CD4-positive, alpha-beta memory T cell (primary cell): Measurements from ENCODE around the gene CD69. TPM values are rescaled to one million over a fixed set of nuclear protein-coding genes. Genes with fewer than 3 reads are reported as not detected.
A peak's percentile ranks its signal among the peaks of the same experiment; 100 is the strongest.

Experiments used
- CTCF ChIA-PET: fragments of 350-600 bp; sonication (Branson Sonifier 250); formaldehyde crosslinking; loops from one replicate; lab custom pipeline; 2021; ENCODE audit warnings: inconsistent platforms; ENCODE audit not compliant: partially characterized antibody; lab: Charles Lee
- POLR2A ChIA-PET: fragments of 350-600 bp; sonication (Branson Sonifier 250); formaldehyde crosslinking; loops from one replicate; lab custom pipeline; 2021; ENCODE audit not compliant: partially characterized antibody; lab: Charles Lee
- DNase-seq, 5 donors: peaks; one replicate each; pipeline versions ENCODE4 v3.0.0 to v3.0.0-alpha.2; 2020 to 2022; ENCODE audit warnings: mixed read lengths in 1 of 5
- H3K27ac ChIP-seq: one replicate; pipeline ENCODE4 v1.7.0; 2013; ENCODE audit warnings: low read depth, low read length
- H3K27me3 ChIP-seq: 2 replicates; pipeline ENCODE4 v1.7.0; 2013; ENCODE audit warnings: mild to moderate bottlenecking, low read length, moderate library complexity; ENCODE audit not compliant: insufficient read depth
- H3K36me3 ChIP-seq: 2 replicates; pipeline ENCODE4 v1.7.0; 2013; ENCODE audit warnings: mild to moderate bottlenecking, low read length, moderate library complexity; ENCODE audit not compliant: insufficient read depth
- H3K4me1 ChIP-seq: 2 replicates; pipeline ENCODE4 v1.7.0; 2013; ENCODE audit warnings: mild to moderate bottlenecking, low read length, moderate library complexity; ENCODE audit not compliant: insufficient read depth
- H3K4me3 ChIP-seq, 2 donors: one replicate each; pipeline ENCODE4 v1.7.0; 2013; ENCODE audit warnings: low read length in 2 of 2, mild to moderate bottlenecking in 1 of 2
- H3K9me3 ChIP-seq, 2 donors: one replicate each; pipeline ENCODE4 v1.7.0; 2013; ENCODE audit warnings: low read length in 2 of 2, control low read depth in 1 of 2; ENCODE audit not compliant: control insufficient read depth in 1 of 2
- H3K27ac Mint-ChIP-seq, 7 donors: one replicate each; pipeline ENCODE4 v1.8.0; 2020 to 2021; ENCODE audit warnings: mixed read lengths in 7 of 7, mild to moderate bottlenecking in 6 of 7, inconsistent platforms in 3 of 7, moderate library complexity in 3 of 7
- H3K27me3 Mint-ChIP-seq, 2 donors: one replicate each; pipeline ENCODE4 v1.8.0; 2020 to 2021; ENCODE audit warnings: mixed read lengths in 2 of 2
- H3K36me3 Mint-ChIP-seq, 2 donors: one replicate each; pipeline ENCODE4 v1.8.0; 2020 to 2021; ENCODE audit warnings: mixed read lengths in 2 of 2, inconsistent platforms in 1 of 2, mild to moderate bottlenecking in 1 of 2
- H3K4me1 Mint-ChIP-seq, 4 donors: one replicate each; pipeline ENCODE4 v1.8.0; 2020 to 2021; ENCODE audit warnings: mixed read lengths in 4 of 4, mild to moderate bottlenecking in 1 of 4
- H3K4me3 Mint-ChIP-seq, 8 donors: one replicate each; pipeline ENCODE4 v1.8.0; 2020 to 2021; ENCODE audit warnings: mixed read lengths in 8 of 8, mild to moderate bottlenecking in 7 of 8, moderate library complexity in 6 of 8, inconsistent platforms in 3 of 8
- H3K9me3 Mint-ChIP-seq, 8 donors: one replicate each; pipeline ENCODE4 v1.8.0; 2020 to 2021; ENCODE audit warnings: mixed read lengths in 8 of 8, mild to moderate bottlenecking in 5 of 8, inconsistent platforms in 3 of 8, moderate library complexity in 1 of 8
- intact Hi-C: fragments of 100-400 bp; cut with micrococcal nuclease; formaldehyde crosslinking; loops from one replicate; pipeline ENCODE4 v1.15.1; 2023
- polyA plus RNA-seq, 2 donors: library from polyadenylated mRNA; unstranded; fragments of 300-500 nt; fragmentation: Illumina TruSeq; gene quantifications; one replicate each; pipeline ENCODE4 v1.2.3, GENCODE V29; 2021
- total RNA-seq, 2 experiments: library from RNA; stranded (reverse); gene quantifications; one replicate each; pipeline ENCODE4 v1.2.3, GENCODE V29; 2021

The CD69 gene
- total and polyA plus RNA-seq, 4 experiments from 2014 or later: 31.0 to 1,121 (median 90.3) TPM

GRCh38 chr12:9756706-9757105 lies 4.0 kb downstream of the CD69 start:
- POLR2A ChIA-PET: interaction anchor here (1.1 to 15.8 kb wide), 8 partner anchors 14 to 109 kb away, joined by 3 to 422 read pairs (median 78); no protein-coding TSS in a partner anchor
- Mint-ChIP-seq H3K4me1 (peaks cover 35 to 76% (median 49%) of the 10 kb centered on the region in 4 donors), H3K9me3 (peaks cover 0 to 2% (median 0%) of the 10 kb centered on the region in 8 donors), H3K4me3 (peak overlapping the region; percentile 77 to 100 (median 93)), H3K36me3 (peaks cover 45 to 85% of the 10 kb centered on the region in 2 donors), H3K27me3 (no peaks in the 10 kb centered on the region), H3K27ac (peak overlapping the region; percentile 73 to 100 (median 90))
- CTCF ChIA-PET: interaction anchor here (1.2 to 22.5 kb wide), 4 partner anchors 7 to 42 kb away, joined by 3 to 889 read pairs (median 90); no protein-coding TSS in a partner anchor
- DNase-seq: peak in 1 of 5 donors; percentile 19
- peaks cover 59% of the 10 kb centered on the region for H3K4me1 ChIP-seq
- intact Hi-C loops: no loop called here
- peak overlapping the region in 1 of 2 donors; percentile 29 for H3K4me3 ChIP-seq
- no peaks in the 10 kb centered on the region for H3K9me3 ChIP-seq
- no peaks in the 10 kb centered on the region for H3K27me3 ChIP-seq
- H3K27ac ChIP-seq: peak overlapping the region; percentile 48
- H3K36me3 ChIP-seq: peaks cover 35% of the 10 kb centered on the region

- H3K27ac ChIP-seq: peak overlapping the region; percentile 48
Measured at GRCh38 chr12:9756170-9756569, 4.5 kb downstream of the CD69 start.

GRCh38 chr12:9755567-9755966 lies 5.1 kb downstream of the CD69 start:
- peak overlapping the region; percentile 18 for H3K27ac ChIP-seq
- H3K9me3 ChIP-seq: no peaks in the 10 kb centered on the region
- peaks cover 66% of the 10 kb centered on the region for H3K4me1 ChIP-seq
- H3K36me3 ChIP-seq: peaks cover 35% of the 10 kb centered on the region
- H3K4me3 Mint-ChIP-seq: peak overlapping the region in 7 of 8 donors; percentile 30 to 61 (median 56)
- H3K27me3 Mint-ChIP-seq: no peaks in the 10 kb centered on the region
- intact Hi-C loops: no loop called here
- ChIA-PET CTCF (interaction anchor here (1.1 to 22.5 kb wide), 5 partner anchors 13 to 59 kb away, joined by 3 to 889 read pairs (median 22); no protein-coding TSS in a partner anchor), POLR2A (interaction anchor here (1.2 to 15.8 kb wide), 6 partner anchors 13 to 113 kb away, joined by 3 to 422 read pairs (median 80); partner anchors contain the start of gene CLEC2B)
- H3K4me1 Mint-ChIP-seq: peaks cover 38 to 74% (median 52%) of the 10 kb centered on the region in 4 donors
- no peak for DNase-seq
- no peak overlapping the region for H3K4me3 ChIP-seq
- H3K27ac Mint-ChIP-seq: peak overlapping the region; percentile 17 to 98 (median 59)
- peaks cover 47 to 81% of the 10 kb centered on the region in 2 donors for H3K36me3 Mint-ChIP-seq
- H3K27me3 ChIP-seq: no peaks in the 10 kb centered on the region
- H3K9me3 Mint-ChIP-seq: peaks cover 0 to 3% (median 0%) of the 10 kb centered on the region in 8 donors

More at GRCh38 chr12:9756170-9756569, 4.5 kb downstream of the CD69 start:
- ChIA-PET POLR2A (interaction anchor here (1.2 to 15.8 kb wide), 6 partner anchors 13 to 108 kb away, joined by 3 to 422 read pairs (median 80); no protein-coding TSS in a partner anchor), CTCF (interaction anchor here (1.2 to 22.5 kb wide), 4 partner anchors 13 to 58 kb away, joined by 3 to 889 read pairs (median 60); no protein-coding TSS in a partner anchor)
- peak overlapping the region; percentile 73 to 100 (median 90) for H3K27ac Mint-ChIP-seq
- H3K4me3 Mint-ChIP-seq: peak overlapping the region; percentile 77 to 100 (median 93)
- peak overlapping the region in 1 of 2 donors; percentile 29 for H3K4me3 ChIP-seq
- peaks cover 62% of the 10 kb centered on the region for H3K4me1 ChIP-seq
- H3K27me3 Mint-ChIP-seq: no peaks in the 10 kb centered on the region
- DNase-seq: no peak
- peaks cover 47 to 87% of the 10 kb centered on the region in 2 donors for H3K36me3 Mint-ChIP-seq
- no peaks in the 10 kb centered on the region for H3K9me3 ChIP-seq
- peaks cover 0 to 3% (median 0%) of the 10 kb centered on the region in 8 donors for H3K9me3 Mint-ChIP-seq
- H3K4me1 Mint-ChIP-seq: peaks cover 36 to 76% (median 49%) of the 10 kb centered on the region in 4 donors
- H3K36me3 ChIP-seq: peaks cover 35% of the 10 kb centered on the region
- no peaks in the 10 kb centered on the region for H3K27me3 ChIP-seq
- intact Hi-C loops: no loop called here

- Mint-ChIP-seq H3K27me3 (no peaks in the 10 kb centered on the region), H3K27ac (peak overlapping the region in 6 of 7 donors; percentile 17 to 98 (median 74)), H3K9me3 (peaks cover 0 to 3% (median 0%) of the 10 kb centered on the region in 8 donors), H3K4me1 (peaks cover 40 to 77% (median 55%) of the 10 kb centered on the region in 4 donors), H3K36me3 (peaks cover 47 to 77% of the 10 kb centered on the region in 2 donors), H3K4me3 (peak overlapping the region in 6 of 8 donors; percentile 30 to 61 (median 50))
- no peak for DNase-seq
- no peak overlapping the region for H3K4me3 ChIP-seq
- intact Hi-C loops: no loop called here
- H3K27me3 ChIP-seq: no peaks in the 10 kb centered on the region
- peak overlapping the region; percentile 18 for H3K27ac ChIP-seq
- ChIA-PET CTCF (interaction anchor here (1.1 to 22.5 kb wide), 4 partner anchors 12 to 59 kb away, joined by 3 to 889 read pairs (median 60); no protein-coding TSS in a partner anchor), POLR2A (interaction anchor here (0.7 to 15.8 kb wide), 7 partner anchors 12 to 152 kb away, joined by 3 to 422 read pairs (median 4); partner anchors contain the start of genes CLEC2B and CLEC2D)
- peaks cover 35% of the 10 kb centered on the region for H3K36me3 ChIP-seq
- no peaks in the 10 kb centered on the region for H3K9me3 ChIP-seq
- peaks cover 72% of the 10 kb centered on the region for H3K4me1 ChIP-seq
Measured at GRCh38 chr12:9755035-9755434, 5.7 kb downstream of the CD69 start.

- Mint-ChIP-seq H3K27ac (peak overlapping the region in 6 of 7 donors; percentile 21 to 91 (median 70)), H3K36me3 (peaks cover 47 to 70% of the 10 kb centered on the region in 2 donors), H3K9me3 (peaks cover 0 to 3% (median 0%) of the 10 kb centered on the region in 8 donors), H3K27me3 (no peaks in the 10 kb centered on the region), H3K4me1 (peaks cover 40 to 77% (median 55%) of the 10 kb centered on the region in 4 donors), H3K4me3 (peak overlapping the region in 3 of 8 donors; percentile 50 to 61 (median 51))
- Histone ChIP-seq H3K4me1 (peaks cover 75% of the 10 kb centered on the region), H3K36me3 (peaks cover 35% of the 10 kb centered on the region), H3K9me3 (no peaks in the 10 kb centered on the region), H3K27ac (no peak overlapping the region), H3K4me3 (no peak overlapping the region), H3K27me3 (no peaks in the 10 kb centered on the region)
- ChIA-PET CTCF (interaction anchor here (0.9 to 22.5 kb wide), 6 partner anchors 11 to 60 kb away, joined by 3 to 889 read pairs (median 45); no protein-coding TSS in a partner anchor), POLR2A (interaction anchor here (0.7 to 15.8 kb wide), 8 partner anchors 6 to 152 kb away, joined by 3 to 422 read pairs (median 66); partner anchors contain the start of genes CD69, CLEC2B and CLEC2D)
- intact Hi-C loops: no loop called here
- no peak for DNase-seq
Measured at GRCh38 chr12:9754099-9754927, 6.4 kb downstream of the CD69 start.

GRCh38 chr12:9753498-9753897 lies 7.2 kb downstream of the CD69 start:
- peaks cover 75% of the 10 kb centered on the region for H3K4me1 ChIP-seq
- no peak overlapping the region for H3K27ac ChIP-seq
- H3K4me3 Mint-ChIP-seq: peak overlapping the region in 4 of 8 donors; percentile 3 to 53 (median 20)
- H3K9me3 ChIP-seq: no peaks in the 10 kb centered on the region
- peaks cover 47 to 63% of the 10 kb centered on the region in 2 donors for H3K36me3 Mint-ChIP-seq
- DNase-seq: peak in 1 of 5 donors; percentile 14
- H3K27me3 ChIP-seq: no peaks in the 10 kb centered on the region
- ChIA-PET CTCF (interaction anchor here (0.9 to 22.5 kb wide), 6 partner anchors 6 to 61 kb away, joined by 3 to 889 read pairs (median 84); partner anchors contain the start of gene CD69), POLR2A (interaction anchor here (1.0 to 15.8 kb wide), 8 partner anchors 7 to 153 kb away, joined by 3 to 422 read pairs (median 66); partner anchors contain the start of gene CD69)
- peaks cover 42 to 78% (median 58%) of the 10 kb centered on the region in 4 donors for H3K4me1 Mint-ChIP-seq
- H3K27ac Mint-ChIP-seq: peak overlapping the region in 6 of 7 donors; percentile 4 to 80 (median 53)
- no peaks in the 10 kb centered on the region for H3K27me3 Mint-ChIP-seq
- intact Hi-C loops: no loop called here
- H3K4me3 ChIP-seq: no peak overlapping the region
- peaks cover 0 to 3% (median 0%) of the 10 kb centered on the region in 8 donors for H3K9me3 Mint-ChIP-seq
- H3K36me3 ChIP-seq: peaks cover 35% of the 10 kb centered on the region
